ENCODE results near the gene SMURF2.

DNA sequence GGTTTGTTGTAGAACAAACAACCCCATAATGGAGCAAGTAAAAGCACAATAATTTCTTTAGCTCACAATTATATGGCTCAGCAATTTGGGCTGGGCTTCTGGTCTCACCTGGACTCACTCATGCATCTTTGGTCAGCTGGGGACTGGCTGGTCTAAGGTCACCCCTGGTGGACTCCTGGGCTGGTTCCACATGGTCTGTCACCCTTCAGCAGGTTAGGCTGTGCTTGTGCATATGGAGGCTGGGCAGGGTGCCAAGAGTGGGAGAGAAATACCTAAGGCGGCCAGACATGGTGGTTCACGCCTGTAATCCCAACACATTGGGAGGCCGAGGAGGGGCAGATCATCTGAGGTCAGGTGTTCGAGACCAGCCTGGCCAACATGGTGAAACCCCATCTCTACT, 27.0 kb upstream of the SMURF2 start:
- TF ChIP-seq ZNF121 (CRISPR knock-in tag; IDR thresholded peaks at IDR 0.05) (no peak), TEAD4 (CRISPR knock-in tag; IDR thresholded peaks at IDR 0.05) (no peak), TEAD1 (CRISPR knock-in tag; IDR thresholded peaks at IDR 0.05) (no peak), ZNF138 (CRISPR knock-in tag; conservative IDR thresholded peaks at IDR 0.05) (no peak), TCF7 (CRISPR knock-in tag; IDR thresholded peaks at IDR 0.05; ENCODE audit: low read depth) (no peak), NFYB (CRISPR knock-in tag; conservative IDR thresholded peaks at IDR 0.05; ENCODE audit: low read depth) (no peak)
- TF ChIP-seq, protein P1, sequence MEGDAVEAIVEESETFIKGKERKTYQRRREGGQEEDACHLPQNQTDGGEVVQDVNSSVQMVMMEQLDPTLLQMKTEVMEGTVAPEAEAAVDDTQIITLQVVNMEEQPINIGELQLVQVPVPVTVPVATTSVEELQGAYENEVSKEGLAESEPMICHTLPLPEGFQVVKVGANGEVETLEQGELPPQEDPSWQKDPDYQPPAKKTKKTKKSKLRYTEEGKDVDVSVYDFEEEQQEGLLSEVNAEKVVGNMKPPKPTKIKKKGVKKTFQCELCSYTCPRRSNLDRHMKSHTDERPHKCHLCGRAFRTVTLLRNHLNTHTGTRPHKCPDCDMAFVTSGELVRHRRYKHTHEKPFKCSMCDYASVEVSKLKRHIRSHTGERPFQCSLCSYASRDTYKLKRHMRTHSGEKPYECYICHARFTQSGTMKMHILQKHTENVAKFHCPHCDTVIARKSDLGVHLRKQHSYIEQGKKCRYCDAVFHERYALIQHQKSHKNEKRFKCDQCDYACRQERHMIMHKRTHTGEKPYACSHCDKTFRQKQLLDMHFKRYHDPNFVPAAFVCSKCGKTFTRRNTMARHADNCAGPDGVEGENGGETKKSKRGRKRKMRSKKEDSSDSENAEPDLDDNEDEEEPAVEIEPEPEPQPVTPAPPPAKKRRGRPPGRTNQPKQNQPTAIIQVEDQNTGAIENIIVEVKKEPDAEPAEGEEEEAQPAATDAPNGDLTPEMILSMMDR (IDR thresholded peaks at IDR 0.05), result no peak
- TF ChIP-seq, protein P2, sequence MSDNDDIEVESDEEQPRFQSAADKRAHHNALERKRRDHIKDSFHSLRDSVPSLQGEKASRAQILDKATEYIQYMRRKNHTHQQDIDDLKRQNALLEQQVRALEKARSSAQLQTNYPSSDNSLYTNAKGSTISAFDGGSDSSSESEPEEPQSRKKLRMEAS (CRISPR knock-in tag; IDR thresholded peaks at IDR 0.05), result no peak
- TF ChIP-seq, protein P3, sequence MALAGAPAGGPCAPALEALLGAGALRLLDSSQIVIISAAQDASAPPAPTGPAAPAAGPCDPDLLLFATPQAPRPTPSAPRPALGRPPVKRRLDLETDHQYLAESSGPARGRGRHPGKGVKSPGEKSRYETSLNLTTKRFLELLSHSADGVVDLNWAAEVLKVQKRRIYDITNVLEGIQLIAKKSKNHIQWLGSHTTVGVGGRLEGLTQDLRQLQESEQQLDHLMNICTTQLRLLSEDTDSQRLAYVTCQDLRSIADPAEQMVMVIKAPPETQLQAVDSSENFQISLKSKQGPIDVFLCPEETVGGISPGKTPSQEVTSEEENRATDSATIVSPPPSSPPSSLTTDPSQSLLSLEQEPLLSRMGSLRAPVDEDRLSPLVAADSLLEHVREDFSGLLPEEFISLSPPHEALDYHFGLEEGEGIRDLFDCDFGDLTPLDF (CRISPR knock-in tag; IDR thresholded peaks at IDR 0.05), result no peak

Data from WTC11 (cell line).